Chondrocyte (in vitro differentiated cells): ENCODE data around the gene ZNF496. TPM values are rescaled to one million over a fixed set of nuclear protein-coding genes. Genes with fewer than 3 reads are reported as not detected.
"Not testable (repeated sequence)": the region's sequence is repeated elsewhere in the genome, so short reads cannot be mapped to it uniquely, and the experiment has no call there.

Source experiments
- DNase-seq: peaks from one replicate; pipeline ENCODE4 v3.0.0; 2021; ENCODE audit warnings: mixed read lengths, low spot score
- H3K27ac Mint-ChIP-seq: one replicate; pipeline ENCODE4 v1.8.0; 2021; ENCODE audit warnings: mild to moderate bottlenecking, moderate library complexity, mixed read lengths; ENCODE audit not compliant: unreplicated experiment
- H3K27me3 Mint-ChIP-seq: 2 replicates; pipeline ENCODE4 v1.8.0; 2021; ENCODE audit warnings: low read depth, mixed read lengths
- H3K36me3 Mint-ChIP-seq: 2 replicates; pipeline ENCODE4 v1.8.0; 2021; ENCODE audit warnings: low read depth, mixed read lengths
- H3K4me1 Mint-ChIP-seq: 2 replicates; pipeline ENCODE4 v1.8.0; 2021; ENCODE audit warnings: low read depth, mild to moderate bottlenecking, mixed read lengths
- H3K4me3 Mint-ChIP-seq: one replicate; pipeline ENCODE4 v1.8.0; 2021; ENCODE audit warnings: mild to moderate bottlenecking, moderate library complexity, mixed read lengths; ENCODE audit not compliant: unreplicated experiment
- H3K9me3 Mint-ChIP-seq: 2 replicates; pipeline ENCODE4 v1.8.0; 2021; ENCODE audit warnings: low read depth, mixed read lengths
- long read RNA-seq: library from polyadenylated mRNA; stranded (forward); transcript quantifications from one replicate; pipeline ENCODE4 v2.0.0, GENCODE V29; 2021
- total RNA-seq: library from RNA; stranded (reverse); gene quantifications from 3 replicates; pipeline ENCODE4 v1.2.1, GENCODE V29; 2021
- TF ChIP-seq, protein P1 (sequence below): fragments of 200-600 bp; sonication (generic); IDR thresholded peaks from 2 replicates; pipeline ENCODE4 v1.5.0; 2021; ENCODE audit warnings: antibody characterized with exemption, mild to moderate bottlenecking, moderate library complexity

The ZNF496 gene
- total RNA-seq: 25.0 to 30.0 TPM (median 27.9 TPM) in 3 replicates
- long read RNA-seq, full-length matches to known transcripts: 3 of 33 reads
- long read RNA-seq, partial matches to known transcripts: 2 of 33 reads
- long read RNA-seq, other reads (novel, unspliced or antisense): 28 of 33 reads

DNA sequence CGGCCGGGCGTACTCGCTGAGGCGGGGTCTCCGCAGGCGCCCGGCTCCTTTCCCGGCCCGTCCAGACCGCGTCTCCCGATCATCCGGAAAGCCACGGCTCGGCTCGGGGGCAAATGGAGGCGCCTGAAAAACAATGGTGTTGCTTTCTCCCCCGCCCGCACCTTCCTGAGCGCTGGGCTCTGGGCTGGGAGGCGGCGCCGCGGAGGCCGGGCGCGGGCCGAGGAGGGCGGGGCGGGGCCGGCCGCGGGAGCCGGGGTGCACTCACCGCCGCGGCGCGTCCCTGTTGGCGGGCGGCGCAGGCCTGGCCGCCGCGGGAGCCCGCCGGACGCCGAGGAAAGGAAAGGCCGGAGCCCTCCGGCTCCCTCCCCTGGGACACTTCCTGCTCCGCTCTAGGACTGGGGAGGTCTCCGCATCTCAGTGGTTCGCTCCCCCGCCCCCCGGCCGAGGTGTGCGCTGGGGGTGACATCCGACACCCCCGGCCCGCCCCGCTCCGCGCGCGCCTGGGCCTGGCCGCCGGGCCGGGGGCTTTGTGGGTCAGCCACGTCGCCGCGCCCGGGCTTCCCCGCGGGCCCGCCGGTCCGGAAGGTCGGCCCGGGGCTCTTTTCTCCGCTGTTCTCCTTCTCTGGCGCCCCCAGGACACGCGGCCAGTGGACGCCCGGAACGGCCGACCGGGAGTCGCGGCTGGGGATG lies at the start of gene ZNF496:
Gene ZNF496 (minus strand): TSS at position 343 of the 690 bp plus-strand sequence. CDS start 2,289 bp downstream, outside the sequence.
- DNase-seq: no peak
- TF ChIP-seq, protein P1, sequence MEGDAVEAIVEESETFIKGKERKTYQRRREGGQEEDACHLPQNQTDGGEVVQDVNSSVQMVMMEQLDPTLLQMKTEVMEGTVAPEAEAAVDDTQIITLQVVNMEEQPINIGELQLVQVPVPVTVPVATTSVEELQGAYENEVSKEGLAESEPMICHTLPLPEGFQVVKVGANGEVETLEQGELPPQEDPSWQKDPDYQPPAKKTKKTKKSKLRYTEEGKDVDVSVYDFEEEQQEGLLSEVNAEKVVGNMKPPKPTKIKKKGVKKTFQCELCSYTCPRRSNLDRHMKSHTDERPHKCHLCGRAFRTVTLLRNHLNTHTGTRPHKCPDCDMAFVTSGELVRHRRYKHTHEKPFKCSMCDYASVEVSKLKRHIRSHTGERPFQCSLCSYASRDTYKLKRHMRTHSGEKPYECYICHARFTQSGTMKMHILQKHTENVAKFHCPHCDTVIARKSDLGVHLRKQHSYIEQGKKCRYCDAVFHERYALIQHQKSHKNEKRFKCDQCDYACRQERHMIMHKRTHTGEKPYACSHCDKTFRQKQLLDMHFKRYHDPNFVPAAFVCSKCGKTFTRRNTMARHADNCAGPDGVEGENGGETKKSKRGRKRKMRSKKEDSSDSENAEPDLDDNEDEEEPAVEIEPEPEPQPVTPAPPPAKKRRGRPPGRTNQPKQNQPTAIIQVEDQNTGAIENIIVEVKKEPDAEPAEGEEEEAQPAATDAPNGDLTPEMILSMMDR: peak; percentile 39
- Mint-ChIP-seq H3K4me1 (peaks cover 44% of the 10 kb centered on the region), H3K27me3 (no peaks in the 10 kb centered on the region), H3K27ac (peak within 1 kb of the TSS; percentile 84), H3K36me3 (peaks cover 8% of the 10 kb centered on the region), H3K9me3 (no peaks in the 10 kb centered on the region), H3K4me3 (peak within 1 kb of the TSS; percentile 81)

DNA sequence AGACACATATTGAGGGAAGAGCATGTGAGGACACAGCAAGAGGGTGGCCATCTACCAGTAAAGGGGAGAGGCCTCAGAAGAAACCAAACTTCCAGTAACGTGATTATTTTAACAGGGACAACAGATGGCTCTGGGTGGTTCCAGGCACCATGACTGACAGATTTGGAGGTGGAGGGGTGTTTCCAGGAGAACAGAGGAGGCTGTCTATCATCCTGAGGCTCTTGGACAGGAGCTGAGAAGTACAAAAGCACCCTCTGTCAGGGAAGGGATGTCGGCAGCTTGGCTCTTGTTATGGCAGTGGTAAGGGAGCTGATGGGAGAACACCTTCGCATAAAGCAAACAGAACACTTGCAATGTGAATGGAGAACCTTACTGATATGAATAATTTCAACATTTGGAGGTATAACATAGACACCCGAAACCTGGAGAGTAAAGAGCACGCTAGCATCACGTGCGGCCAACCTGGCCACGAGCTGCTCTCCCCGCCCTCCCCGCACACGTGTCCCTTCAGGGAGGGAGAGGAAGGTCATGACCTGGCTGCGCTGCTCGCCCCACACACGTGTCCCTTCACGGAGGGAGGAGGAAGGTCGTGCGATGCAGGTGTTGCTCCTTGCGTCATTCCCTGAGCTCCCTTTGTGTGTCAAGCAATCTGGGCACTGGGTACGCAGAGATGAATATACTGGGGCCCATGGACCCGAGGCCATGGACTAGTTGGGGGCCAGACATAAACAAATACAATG lies 46.8 kb upstream of the ZNF496 start:
- Mint-ChIP-seq H3K27me3 (peaks cover 12% of the 10 kb centered on the region), H3K4me1 (peaks cover 2% of the 10 kb centered on the region), H3K4me3 (no peak overlapping the region), H3K36me3 (peaks cover 8% of the 10 kb centered on the region), H3K9me3 (peaks cover 12% of the 10 kb centered on the region), H3K27ac (no peak overlapping the region)
- TF ChIP-seq, protein P1: no peak
- DNase-seq: no peak

DNA sequence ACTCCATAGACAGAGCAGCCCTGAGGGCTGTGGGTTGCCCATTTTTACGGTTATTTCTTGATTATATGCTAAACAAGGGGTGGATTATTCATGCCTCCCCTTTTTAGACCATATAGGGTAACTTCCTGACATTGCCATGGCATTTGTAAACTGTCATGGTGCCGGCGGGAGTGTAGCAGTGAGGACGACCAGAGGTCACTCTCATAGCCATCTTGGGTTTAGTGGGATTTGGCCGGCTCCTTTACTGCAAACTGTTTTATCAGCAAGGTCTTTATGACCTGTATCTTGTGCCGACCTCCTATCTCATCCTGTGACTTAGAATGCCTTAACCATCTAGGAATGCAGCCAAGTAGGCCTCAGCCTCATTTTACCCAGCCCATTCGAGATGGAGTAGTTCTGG lies 46.0 kb upstream of the ZNF496 start:
- not testable (repeated sequence) for H3K27ac Mint-ChIP-seq, H3K4me3 Mint-ChIP-seq, DNase-seq, H3K36me3 Mint-ChIP-seq, H3K4me1 Mint-ChIP-seq
- Mint-ChIP-seq H3K27me3 (peaks cover 12% of the 10 kb centered on the region), H3K9me3 (peaks cover 12% of the 10 kb centered on the region)

GRCh38 chr1:247376659-247377058 lies 45.0 kb upstream of the ZNF496 start:
- Mint-ChIP-seq H3K27ac (no peak overlapping the region), H3K4me1 (peaks cover 6% of the 10 kb centered on the region), H3K27me3 (peaks cover 12% of the 10 kb centered on the region), H3K4me3 (no peak overlapping the region), H3K36me3 (peaks cover 8% of the 10 kb centered on the region), H3K9me3 (peaks cover 12% of the 10 kb centered on the region)
- no peak for DNase-seq
- TF ChIP-seq, protein P1: no peak

GRCh38 chr1:247375747-247376146 lies 44.1 kb upstream of the ZNF496 start:
- H3K4me3 Mint-ChIP-seq: no peak overlapping the region
- H3K4me1 Mint-ChIP-seq: peaks cover 6% of the 10 kb centered on the region
- H3K27me3 Mint-ChIP-seq: peaks cover 12% of the 10 kb centered on the region
- TF ChIP-seq, protein P1: no peak
- H3K27ac Mint-ChIP-seq: no peak overlapping the region
- DNase-seq: no peak
- peaks cover 8% of the 10 kb centered on the region for H3K36me3 Mint-ChIP-seq
- peaks cover 12% of the 10 kb centered on the region for H3K9me3 Mint-ChIP-seq

GRCh38 chr1:247374651-247375334 lies 43.1 kb upstream of the ZNF496 start:
- peaks cover 12% of the 10 kb centered on the region for H3K27me3 Mint-ChIP-seq

More at GRCh38 chr1:247374651-247375334, 43.1 kb upstream of the ZNF496 start:
- H3K4me3 Mint-ChIP-seq, DNase-seq, H3K27ac Mint-ChIP-seq, H3K4me1 Mint-ChIP-seq, H3K36me3 Mint-ChIP-seq, H3K9me3 Mint-ChIP-seq: not testable (repeated sequence)
